CD4-positive, alpha-beta T cell treated with Interleukin-17A for 1 hour (primary cell): ENCODE measurements around the gene FAM162A.
"Not testable (repeated sequence)": the region's sequence is repeated elsewhere in the genome, so short reads cannot be mapped to it uniquely, and the experiment has no call there.

Source experiments
- DNase-seq: peaks from one replicate; pipeline ENCODE4 v3.0.0-alpha.2; 2020

The FAM162A gene

DNA sequence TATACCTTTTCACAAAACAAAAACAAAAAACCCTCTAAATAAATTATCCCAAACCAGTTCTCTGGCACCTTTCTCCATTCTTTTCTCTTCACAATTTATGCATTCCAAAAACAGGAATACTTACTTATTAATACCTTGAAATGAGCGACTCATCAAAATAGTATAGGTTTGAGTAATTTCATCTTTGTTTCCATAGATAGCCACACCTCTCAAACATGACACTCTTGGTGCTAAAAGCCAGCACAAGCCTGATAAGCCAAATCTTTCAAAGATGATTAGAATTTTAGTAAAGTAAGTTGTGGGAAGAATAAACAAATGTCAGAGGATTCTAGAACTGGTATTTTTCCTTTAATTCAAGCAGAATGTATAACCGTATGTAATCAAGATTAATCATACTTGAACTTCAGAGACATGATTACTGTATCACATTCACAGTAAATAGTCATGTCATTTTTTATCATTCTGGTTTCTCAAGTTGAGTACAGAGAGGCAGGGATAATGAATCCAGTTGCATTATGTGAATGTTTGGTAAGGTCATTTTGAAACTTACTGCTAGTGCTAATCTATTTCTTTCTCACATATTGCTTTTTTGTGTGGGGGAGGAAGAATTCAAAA lies 44.0 kb downstream of the FAM162A start:
- no peak for DNase-seq

- no peak for DNase-seq
Observed at GRCh38 chr3:122430371-122430770, 46.4 kb downstream of the FAM162A start.

- DNase-seq, result no peak
Observed at GRCh38 chr3:122435950-122436349, 52.0 kb downstream of the FAM162A start.

- no peak for DNase-seq
Observed at GRCh38 chr3:122443090-122443489, 59.1 kb downstream of the FAM162A start.

- DNase-seq, result not testable (repeated sequence)
Observed at GRCh38 chr3:122443762-122444490, 59.9 kb downstream of the FAM162A start.

DNA sequence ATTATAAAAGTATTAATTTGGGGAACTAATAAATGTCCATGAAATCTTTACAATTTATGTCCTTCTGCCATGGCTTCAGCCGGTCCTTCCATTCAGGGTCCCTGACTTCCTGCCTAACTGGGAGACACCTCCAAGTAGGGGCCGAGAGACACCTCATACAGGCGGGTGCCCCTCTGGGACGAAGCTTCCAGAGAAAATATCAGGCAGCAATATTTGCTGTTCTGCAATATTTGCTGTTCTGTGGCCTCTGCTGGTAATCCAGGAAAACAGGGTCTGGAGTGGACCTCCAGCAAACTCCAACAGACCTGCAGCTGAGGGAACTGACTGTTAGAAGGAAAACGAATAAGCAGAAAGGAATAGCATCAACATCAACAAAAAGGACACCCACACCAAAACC lies 60.5 kb downstream of the FAM162A start:
- not testable (repeated sequence) for DNase-seq

- not testable (repeated sequence) for DNase-seq
Observed at GRCh38 chr3:122448218-122448617, 64.2 kb downstream of the FAM162A start.

DNA sequence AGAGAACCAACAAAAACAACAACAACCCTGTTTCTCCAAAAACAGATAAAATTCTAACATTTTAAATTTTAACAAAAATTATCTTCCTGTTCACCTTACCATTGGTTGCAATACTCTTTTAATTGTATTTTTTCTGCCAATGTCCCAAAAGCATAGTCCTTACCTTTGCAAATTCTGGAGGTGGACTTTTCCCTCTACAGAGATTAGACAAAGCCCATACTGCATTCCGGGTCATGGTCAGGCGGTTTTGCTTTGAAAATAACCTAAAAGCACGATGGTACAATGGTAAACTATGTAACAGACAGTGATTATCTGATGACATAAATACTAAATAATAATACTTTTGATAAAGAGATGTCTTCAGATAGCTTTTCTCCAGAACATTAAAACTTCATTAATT lies 67.4 kb downstream of the FAM162A start:
- DNase-seq, result no peak

- no peak for DNase-seq
Observed at GRCh38 chr3:122456074-122456473, 72.1 kb downstream of the FAM162A start.

- DNase-seq, result no peak
Observed at GRCh38 chr3:122457706-122458105, 73.7 kb downstream of the FAM162A start.

DNA sequence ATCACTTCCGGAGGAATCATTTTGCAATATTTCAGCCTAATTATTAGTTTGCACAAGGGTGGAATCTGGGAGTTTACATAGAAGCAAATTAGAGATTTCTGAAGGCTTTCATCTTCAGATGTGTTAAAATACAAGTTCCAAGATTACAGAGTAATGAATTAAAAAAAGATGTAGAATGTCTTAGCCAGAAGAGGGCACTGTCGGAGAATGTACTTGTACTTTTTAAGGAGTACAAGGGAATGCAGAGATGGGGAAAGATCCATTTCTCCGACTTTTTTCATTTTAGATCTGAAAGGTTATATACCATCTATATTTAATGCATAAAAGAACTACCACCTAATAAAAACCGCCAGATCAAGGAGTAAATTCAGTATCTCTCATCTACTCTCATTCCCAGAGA lies 75.0 kb downstream of the FAM162A start:
- peak; percentile 15 for DNase-seq

DNA sequence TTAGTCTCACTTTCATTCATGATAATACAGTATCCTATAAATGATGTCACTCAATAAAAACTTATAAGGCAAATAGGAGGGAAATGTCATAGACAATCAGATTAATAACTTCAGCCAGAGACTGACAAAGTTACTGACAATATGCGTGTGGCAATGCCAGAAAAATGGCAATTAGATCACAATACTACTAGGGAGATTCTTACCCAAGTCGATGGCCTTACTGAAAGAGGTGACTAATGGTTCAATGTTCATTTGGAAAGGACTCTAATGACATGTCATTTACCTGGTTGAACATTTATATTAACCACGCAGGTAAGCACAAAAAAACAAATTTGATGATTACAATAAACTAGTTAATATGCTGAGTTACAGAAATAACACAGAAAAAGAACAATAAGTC lies 77.8 kb downstream of the FAM162A start:
- no peak for DNase-seq
